HG03558 (cell line): ENCODE data around the gene TTC24.

Experiments used
- ATAC-seq: cut with Tn5 transposase; IDR thresholded peaks from one replicate; pipeline ENCODE4 v1.9.1; 2021; ENCODE audit warnings: moderate number of reproducible peaks; ENCODE audit not compliant: unreplicated experiment; ENCODE audit errors: extremely low read depth

The TTC24 gene

DNA sequence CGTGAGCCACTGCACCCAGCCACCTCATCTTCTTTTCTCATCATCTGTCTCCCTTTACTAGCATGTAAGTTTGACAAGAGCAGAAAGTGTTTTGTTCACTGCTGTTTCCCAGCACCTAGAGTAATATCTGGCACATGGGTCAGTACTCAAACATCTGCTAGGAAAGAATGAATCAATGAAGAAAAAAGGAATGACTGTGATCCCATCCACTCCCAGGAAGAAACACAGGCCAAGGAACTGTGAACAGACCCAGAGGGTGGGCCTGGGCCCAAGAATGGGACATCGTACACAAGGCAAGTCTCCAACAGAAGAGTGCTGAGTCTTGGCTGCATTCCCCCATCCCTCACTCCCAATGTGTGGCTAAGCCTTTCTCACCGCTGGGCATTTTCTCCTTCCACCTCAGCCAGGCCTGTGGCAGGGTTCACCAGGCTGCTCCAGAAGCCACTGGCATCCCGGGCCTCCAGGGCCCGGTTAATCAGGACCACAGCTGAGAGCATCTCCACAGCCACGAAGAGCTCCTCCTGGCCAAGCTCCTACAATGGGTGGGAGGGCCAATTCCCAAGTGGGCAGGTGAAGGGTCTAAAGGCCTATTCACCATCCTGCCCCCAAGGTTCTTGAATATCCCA, 25.6 kb upstream of the TTC24 start:
- no peak for ATAC-seq

DNA sequence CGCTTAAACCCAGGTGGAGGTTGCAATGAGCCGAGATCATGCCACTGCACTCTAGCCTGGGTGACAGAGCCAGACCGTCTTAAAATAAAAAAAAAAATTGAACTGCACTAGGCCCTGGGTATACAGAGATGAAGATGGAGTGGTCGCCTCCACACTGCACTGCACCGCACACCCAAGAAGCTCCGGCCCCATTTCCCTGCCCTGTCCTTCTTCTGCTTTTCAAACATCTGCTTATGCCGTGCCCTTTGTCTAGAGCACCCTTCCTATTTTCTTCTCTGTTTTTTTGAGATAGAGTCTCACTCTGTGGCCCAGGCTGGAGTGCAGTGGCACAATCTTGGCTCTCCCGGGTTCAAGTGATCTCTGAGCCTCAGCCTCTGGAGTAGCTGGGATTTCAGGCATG, 24.6 kb upstream of the TTC24 start:
- ATAC-seq: no peak

DNA sequence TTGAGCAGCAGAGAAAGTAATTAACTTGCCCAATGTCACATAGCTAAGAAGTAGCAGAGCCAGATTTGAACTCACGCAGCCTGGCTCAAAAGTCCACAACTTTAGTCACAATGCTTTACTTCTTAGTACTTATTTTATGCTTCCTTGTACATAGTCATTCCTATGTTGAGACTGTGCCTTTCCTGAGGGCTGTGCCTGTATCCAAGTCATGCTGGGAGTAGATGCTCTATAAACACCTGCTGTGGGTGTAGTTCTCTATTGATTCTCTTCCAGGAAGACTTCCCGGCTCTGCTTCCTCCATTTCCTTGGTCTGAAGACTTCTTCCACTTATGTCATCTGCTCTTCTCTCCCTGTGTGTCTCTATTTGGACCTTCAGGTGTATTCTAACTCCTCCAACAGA, 23.8 kb upstream of the TTC24 start:
- no peak for ATAC-seq

DNA sequence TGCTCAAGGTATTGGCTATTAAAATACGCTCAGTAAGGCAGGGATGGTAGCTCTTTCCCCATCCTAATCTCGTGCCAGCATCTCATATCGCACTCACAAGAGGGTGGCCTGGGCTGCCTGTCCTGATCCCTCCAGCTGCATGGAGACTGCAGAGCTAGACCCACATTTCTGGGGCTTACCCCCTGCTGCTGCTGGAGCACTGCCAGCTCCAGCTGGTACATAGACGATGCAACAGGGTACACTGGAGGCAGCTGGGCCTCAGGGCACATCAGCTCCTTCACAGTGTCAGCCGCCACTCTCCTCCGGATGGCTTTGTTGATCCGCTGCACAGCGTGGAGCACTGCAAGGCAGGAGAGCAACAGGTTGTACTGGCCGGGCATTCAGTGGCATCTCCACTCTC, 23.2 kb upstream of the TTC24 start:
- no peak for ATAC-seq

DNA sequence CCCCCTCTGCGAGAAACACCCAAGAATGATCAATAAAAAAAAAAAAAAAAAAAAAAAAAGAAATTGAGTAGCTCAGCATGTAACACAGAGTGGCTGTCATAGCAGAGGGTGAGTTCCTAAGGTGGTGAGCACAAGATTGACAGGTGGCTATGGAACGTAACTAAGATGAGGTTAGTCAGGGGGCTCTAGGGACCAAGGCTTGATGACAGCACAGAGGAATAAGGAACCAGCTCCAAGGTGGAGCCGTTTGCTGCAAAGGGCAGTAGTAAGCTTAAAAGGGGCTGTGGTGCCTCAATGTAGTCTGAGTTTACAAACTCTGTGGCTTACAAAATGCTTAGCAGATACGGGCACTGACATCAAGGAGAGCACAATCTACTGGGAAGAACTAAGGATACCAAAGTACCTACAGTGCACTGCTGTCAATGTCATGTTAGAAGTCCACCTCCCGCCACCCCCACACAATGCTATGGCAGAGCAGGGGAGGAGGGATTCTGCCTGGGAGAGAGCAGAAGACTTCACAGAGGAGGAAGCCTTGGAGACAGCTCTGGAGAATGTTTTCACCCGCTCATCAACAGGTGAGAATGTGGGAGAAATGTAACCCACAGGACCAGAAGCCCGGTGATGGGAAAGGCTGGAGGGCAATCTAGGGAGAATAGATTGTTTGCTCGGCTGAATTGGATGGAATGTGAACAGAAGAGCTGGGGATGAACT, 20.3 kb upstream of the TTC24 start:
- ATAC-seq: no peak

DNA sequence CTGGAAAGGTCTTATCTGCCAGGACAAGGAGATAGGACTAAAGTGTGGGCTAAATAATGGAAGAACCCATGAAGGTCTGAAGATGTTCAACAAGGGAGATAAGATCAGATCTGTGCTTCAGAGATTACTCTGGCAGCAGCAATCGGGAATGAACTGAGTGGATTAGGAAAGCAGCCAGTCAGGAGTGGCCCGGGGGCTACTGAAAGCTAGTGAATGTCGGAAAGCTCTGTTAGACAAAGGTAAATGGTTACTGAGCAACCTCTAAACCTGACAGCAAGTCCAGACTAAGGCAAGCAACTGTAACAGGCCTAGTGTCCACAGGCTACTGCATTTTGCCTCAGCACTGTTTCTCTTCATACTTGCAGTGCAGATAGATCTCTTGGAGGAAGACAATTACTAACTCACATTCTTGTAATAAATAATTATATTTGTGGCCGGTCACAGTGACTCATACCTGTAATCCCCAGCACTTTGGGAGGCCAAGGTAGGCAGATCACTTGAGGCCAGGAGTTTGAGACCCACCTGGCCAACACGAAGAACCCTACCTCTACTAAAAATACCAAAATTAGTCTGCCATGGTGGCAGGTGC, 19.6 kb upstream of the TTC24 start:
- ATAC-seq: no peak

DNA sequence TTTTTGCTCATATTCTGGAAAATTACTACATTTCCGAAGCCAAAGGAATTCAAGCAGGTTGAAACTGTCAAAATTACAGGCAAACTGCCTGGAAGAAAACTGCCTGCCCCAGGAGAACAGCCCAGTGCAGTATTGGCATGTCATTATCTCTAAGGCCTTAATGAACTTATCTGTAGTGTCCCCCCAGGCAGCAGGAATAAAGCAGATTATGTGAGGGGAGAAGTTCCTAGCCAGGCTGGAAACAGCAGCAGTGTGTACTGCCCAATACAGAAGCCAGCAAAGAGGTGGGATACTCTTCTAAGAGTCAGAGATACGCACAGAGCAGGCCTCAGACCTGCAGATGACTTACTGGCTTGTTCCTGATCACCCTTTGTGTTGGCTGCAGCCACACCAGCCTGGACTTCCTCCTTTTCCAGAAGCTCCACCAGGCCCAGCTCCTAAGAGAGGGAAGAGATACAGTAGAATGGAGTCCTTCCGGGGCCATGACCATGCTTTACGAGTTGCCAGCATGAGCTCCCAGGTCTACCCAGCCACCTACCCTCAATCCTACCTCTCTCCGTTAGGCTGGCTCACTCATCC, 18.8 kb upstream of the TTC24 start:
- no peak for ATAC-seq

DNA sequence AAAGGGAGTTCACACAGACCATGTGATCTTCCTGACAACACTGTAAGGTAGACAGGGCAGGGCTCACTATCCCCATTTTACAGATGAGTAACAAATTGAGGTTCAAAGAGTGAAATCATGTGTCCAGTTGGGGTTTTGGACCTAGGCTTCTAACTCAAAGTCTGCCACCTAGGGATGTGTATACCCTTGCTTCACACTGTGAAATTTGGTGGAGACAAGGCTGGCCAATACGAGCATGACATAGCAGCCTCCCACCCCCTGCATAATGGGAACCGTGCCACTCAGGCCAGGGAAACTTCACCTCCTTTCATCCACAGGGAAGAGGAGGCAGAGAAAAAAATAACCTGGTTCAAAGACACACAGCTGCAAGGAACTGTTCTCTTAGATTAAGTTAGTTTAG, 14.0 kb upstream of the TTC24 start:
- ATAC-seq: no peak

DNA sequence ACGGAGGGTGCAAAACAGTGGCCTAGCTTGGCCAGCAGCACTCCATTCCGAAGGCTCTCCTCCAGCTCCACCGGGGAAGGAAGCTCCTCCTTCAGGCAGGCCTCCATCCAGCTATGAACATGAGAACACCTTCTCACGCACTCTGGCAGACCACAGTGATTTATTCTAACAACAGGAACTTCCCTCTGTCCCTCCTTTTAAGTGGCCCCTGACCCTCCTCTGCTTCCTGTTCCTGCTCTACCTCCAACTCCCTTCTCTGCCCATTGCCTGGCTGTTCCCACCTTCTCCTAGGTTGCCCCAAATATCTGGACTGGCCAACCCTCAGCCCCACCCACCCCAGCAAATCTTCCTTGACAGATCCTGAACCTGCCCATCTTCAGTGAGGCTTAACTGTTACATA, 13.1 kb upstream of the TTC24 start:
- ATAC-seq: no peak

DNA sequence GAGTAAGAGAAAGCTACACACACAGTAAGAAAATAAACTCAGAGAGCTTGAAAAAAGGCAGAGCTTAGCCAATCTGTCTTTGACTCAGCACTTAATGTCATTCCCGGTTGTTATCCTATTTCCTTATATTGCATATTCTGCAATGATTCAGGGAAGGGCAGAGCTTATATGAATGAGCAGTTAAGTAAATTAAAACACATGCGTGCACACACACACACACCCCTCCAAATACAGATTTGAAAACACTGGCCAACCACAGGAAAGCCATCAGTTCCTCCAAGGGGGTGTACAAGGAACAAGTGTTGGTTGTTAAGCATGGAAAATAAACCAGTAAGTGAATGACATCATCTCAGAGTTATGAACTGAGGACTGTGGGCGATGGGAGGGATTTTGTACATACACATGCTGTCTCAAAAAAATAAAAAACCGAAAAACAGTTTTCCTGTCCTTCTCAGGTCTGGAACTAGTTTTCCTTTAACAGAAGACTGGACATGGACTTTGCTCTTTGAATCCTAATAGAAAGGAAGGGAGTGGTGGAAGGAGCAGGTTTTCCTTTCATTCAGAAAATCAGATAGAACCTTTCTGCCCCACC, 8.2 kb upstream of the TTC24 start:
- ATAC-seq: no peak

DNA sequence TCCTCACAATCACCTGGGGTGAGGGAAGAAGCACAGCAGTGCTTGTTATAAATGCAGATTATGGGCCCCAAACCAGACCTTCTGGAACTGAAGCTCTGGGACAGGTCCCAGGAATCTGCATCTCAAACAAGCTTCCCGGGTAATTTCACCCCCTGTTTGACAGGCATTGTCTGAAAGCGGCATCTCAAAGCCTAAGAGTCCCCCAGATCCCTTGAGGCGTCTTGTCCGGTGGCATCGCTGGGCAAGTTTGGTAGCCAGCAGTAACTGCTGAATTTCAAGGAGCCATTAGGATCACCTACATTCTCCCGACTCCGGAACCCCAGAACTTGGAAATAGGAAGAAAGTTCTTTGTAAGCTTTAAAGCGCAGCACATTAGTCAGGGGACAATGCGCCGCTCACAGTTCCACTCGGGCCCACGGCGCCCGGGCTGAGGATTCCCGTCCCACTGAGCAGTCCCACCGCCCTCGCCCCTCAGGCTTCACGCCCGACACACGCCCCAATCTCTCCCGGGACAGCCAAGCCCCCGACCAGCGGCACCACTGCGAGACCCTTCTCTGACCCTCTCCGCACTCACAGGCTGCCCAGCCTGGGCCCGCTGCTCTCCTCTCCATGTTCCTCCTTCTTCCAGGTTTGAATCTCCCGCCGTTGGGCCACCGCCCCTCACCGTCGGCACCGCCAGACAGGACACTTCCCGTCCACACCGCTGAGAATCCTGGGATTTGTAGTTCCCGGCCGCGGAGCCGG, 7.4 kb upstream of the TTC24 start, which contains the start of gene IQGAP3:
TSS of gene IQGAP3 (minus strand) at position 647 of the 744 bp plus-strand sequence. CDS start at position 611, 36 bp downstream.
- no peak for ATAC-seq

DNA sequence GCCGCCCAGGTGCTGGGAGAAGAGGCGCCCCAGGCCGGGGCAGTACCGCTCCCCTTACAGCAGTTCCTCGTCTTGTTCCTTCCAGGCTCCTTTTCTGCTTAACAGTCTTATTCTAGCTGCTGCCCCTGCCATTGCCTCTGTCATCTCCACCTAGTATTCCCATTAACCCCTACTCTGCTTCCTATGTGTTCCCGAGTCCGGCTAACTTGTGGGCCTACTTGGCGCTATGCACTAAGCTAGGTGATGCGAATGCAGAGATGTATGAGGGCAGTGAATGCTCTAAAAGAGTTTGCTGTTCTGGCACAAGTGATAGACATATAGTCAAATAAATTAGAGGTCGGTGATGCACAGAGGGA, 6.9 kb upstream of the TTC24 start:
- ATAC-seq: no peak

DNA sequence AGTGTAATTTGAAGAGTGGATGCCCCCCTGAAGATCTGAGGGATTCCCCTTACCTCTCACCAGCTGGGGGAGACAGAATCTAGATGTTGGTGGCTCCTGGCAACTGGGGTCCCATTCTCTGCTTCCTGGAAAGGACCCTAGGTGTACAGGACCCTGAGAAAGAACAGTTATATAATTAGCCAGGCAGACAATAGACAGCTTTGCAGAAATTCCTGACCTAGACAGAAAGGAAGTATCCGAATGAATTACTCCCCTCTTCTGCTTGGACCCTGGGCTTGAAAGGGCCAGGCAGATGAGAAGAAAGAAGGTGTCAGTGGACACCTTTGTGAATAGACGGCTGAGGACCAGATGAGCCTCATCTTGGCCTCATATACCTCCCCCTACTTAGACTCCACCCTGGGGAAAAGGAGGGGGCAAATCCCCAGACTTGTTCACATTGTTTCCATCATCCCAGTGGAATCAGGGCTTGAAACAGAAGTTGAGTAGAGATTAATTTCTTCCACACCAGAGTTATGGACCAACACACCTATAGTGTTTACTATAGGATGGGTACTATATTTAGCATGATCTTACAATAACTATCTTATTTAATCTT, 5.4 kb upstream of the TTC24 start:
- no peak for ATAC-seq

DNA sequence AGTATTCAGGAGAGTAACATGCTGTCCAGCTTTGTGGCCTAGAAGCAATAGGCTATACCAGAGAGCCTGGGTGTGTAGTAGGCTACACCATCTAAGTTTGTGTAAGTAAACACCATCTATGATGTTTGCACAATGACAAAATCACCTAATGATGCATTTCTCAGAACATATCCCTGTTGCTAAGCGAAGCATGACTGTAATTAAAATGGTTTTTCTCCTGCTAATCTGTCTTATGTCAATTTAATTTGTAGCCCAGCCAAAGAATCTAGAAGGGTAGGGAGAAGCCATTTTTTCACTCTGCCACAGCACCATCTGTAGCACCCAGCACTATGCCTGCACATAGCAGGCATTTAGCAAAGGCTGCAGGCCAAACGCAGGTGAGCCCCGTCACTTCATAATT, 2.0 kb upstream of the TTC24 start:
- ATAC-seq: no peak

DNA sequence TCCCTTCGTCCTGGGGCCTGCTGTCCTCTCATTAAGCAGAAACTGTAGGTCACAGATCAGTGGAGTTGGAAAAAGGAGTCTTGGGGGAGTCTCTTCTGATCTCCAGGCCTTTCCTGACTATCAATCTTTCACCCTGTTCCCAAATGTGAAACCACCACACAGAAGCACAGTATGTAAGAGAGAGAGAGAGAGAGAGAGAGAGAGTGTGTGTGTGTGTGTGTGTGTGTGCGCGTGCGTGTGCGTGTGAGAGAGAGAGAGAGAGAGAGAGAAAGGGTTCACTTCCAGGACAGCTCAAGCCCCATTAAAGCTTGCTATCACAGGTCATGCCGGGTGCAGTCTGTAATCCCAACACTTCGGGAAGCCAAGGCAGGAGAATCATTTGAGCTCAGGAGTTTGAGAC, 1.5 kb upstream of the TTC24 start:
- ATAC-seq: no peak

DNA sequence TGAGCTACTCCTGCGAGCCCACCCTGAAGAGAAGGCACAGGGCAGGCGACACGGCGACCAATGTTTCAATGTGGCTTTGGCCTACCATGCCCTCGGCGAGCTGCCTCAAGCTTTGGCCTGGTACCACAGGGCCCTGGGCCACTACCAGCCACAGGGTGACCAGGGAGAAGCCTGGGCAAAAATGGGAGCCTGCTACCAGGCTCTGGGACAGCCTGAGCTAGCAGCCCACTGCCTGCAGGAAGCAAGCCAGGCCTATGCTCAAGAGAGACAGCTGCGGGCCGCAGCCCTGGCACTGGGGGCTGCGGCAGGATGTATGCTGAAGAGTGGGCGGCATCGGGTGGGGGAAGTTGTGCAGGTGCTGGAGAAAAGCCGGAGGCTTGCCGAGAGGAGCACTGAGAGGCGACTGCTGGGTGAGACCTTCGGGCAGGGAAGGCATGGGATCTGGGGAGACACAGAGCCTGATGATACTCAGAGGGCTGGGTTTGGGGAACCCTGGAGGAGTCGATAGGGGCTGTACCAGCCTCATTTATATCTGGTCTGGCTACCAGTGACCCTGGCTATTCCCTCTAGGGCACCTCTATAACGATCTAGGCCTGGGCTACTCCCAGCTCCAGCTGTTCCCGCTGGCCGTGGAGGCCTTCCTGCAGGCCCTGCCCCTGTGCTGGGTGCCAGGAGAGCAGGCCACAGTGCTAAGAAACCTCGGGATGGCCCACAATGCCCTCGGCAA, 2.3 kb downstream of the TTC24 start:
- no peak for ATAC-seq

DNA sequence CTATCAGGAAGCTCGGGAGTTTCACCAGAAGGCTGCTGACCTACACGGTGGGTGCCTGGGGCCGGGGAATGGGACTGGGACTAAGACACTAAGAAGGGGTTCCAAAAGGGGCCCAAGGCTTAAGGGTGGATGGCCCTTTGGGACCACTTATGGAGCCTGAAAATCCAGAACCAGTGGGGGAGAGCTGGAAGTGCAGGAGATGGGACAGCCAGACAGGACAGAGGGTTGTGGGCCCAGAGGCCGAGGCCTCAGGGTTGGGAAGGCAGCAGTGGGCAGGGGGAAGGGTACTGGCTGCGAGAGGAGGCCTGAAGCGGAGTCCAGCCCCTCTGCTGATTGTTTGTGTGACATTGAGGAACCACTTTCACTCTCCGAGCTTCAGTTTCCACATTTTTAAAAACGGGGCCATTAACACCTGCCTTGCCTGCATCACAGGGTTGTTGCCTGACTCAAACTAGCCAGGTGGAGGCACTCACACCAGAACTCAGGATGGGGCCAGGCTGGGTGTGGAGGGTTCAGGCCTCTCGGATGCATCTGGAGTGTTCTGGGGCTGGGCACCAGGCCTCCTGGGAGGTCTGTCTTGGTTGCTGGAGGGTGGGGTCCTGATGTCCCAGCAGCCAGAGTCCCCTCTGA, 3.0 kb downstream of the TTC24 start:
- no peak for ATAC-seq

DNA sequence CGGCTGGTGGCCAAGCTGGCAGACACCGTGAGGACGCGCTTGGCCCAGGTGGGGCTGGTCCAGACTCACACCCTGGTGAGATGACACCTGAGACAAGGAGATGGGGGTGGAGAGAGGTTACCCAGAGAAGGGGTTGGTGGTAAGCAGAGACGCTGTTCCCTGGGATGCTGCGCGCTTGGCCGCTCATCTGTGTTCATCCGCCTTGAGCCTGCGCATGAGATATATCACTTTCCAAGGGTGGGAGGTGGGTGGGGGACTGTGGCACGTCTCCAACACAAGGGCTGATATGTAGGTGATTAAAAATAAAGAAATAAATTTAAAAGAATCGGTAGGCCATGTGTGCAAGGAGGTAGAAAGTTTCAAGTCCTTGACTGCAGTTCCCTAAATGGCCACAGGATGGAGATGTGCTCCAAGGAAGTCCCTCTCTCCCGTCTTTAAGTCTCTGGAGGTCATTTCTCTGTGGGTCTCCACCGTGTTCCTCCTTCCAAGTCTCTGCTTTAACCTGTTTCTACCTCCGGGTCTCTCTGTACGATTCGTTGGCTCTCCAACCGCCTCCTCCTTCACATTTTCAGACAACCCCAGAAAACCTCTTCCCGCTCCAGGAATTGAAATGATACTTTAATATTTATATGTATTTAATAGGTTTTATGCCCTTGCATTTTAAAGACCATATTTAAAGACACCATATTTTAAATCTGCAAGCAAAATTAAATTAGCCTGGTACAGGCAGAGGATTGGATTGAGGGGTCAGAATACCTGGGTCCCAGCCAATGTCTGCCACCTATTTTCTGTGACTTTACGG, 4.5 kb downstream of the TTC24 start:
- no peak for ATAC-seq
